Fibroblast of mammary gland (primary cell): Measurements from ENCODE around the gene ARIH2.

ENCODE experiments used
- DNase-seq: peaks from one replicate; pipeline ENCODE4 v3.0.0-alpha.2; 2010; ENCODE audit warnings: low read depth
- H3K4me3 ChIP-seq: 2 replicates; pipeline ENCODE4 v1.5.1; 2011; ENCODE audit warnings: low read depth, mild to moderate bottlenecking, low read length, moderate library complexity; ENCODE audit not compliant: control insufficient read depth
- CTCF ChIP-seq: conservative IDR thresholded peaks from 2 replicates; pipeline ENCODE4 v1.5.1; 2011; ENCODE audit warnings: low read depth, low read length, inconsistent platforms; ENCODE audit not compliant: control insufficient read depth, insufficient read depth

ARIH2 gene

GRCh38 chr3:49013738-49014660 is 95.4 kb downstream of the ARIH2 start:
- no peak overlapping the region for H3K4me3 ChIP-seq
- TF ChIP-seq CTCF, result peak; percentile 72
- DNase-seq, result peak; percentile 41

- no peak overlapping the region for H3K4me3 ChIP-seq
- no peak for TF ChIP-seq CTCF
Observed at GRCh38 chr3:49015072-49015471, 96.4 kb downstream of the ARIH2 start.

GRCh38 chr3:49015765-49016164 is 97.1 kb downstream of the ARIH2 start:
- no peak for TF ChIP-seq CTCF
- no peak for DNase-seq
- no peak overlapping the region for H3K4me3 ChIP-seq

More at GRCh38 chr3:49015072-49015471, 96.4 kb downstream of the ARIH2 start:
- DNase-seq, result no peak

- H3K4me3 ChIP-seq, result no peak overlapping the region
- TF ChIP-seq CTCF, result no peak
Observed at GRCh38 chr3:49016414-49017228, 98.0 kb downstream of the ARIH2 start.

GRCh38 chr3:49017229-49017970 is 98.8 kb downstream of the ARIH2 start:
- no peak for DNase-seq
- TF ChIP-seq CTCF, result no peak
- peak overlapping the region; percentile 74 for H3K4me3 ChIP-seq

More at GRCh38 chr3:49016414-49017228, 98.0 kb downstream of the ARIH2 start:
- DNase-seq, result no peak

GRCh38 chr3:49017971-49018706 is 99.5 kb downstream of the ARIH2 start, which contains the start of gene DALRD3:
Gene DALRD3, minus strand, starts transcription at chr3:49018580. Its CDS starts 16 bp downstream, at chr3:49018564.
- peak within 1 kb of the TSS; percentile 74 for H3K4me3 ChIP-seq
- DNase-seq, result peak; percentile 42
- no peak for TF ChIP-seq CTCF
